Pancreas (tissue), 10 donors: Measurements from ENCODE around the gene NRP1. TPM values are rescaled to one million over a fixed set of nuclear protein-coding genes. Genes with fewer than 3 reads are reported as not detected.

Source experiments
- ATAC-seq, 4 donors: fragments of 200-7000 bp; cut with Tn5 transposase; one replicate each; pipeline versions ENCODE4 v1.8.0 to v1.9.1; 2020; ENCODE audit warnings: mild to moderate bottlenecking in 4 of 4, moderate library complexity in 4 of 4
- DNase-seq, 6 donors: peaks; one replicate each; pipeline ENCODE4 v3.0.0-alpha.2; 2020
- FAIRE-seq: peaks from 2 replicates; lab custom pipeline; 2012; peaks lifted over from hg19 to GRCh38; lab: Jason Lieb, UNC
- H3K27ac ChIP-seq, 4 donors: fragments of 200-600 bp; sonication (generic); 1 replicate in 3 of 4; 2 replicates in 1 of 4; pipeline versions ENCODE4 v1.5.0 to v1.8.0; 2020
- H3K27me3 ChIP-seq, 4 donors: fragments of 200-600 bp; one replicate each; pipeline ENCODE4 v1.8.0; 2021
- H3K36me3 ChIP-seq, 3 donors: fragments of 200-600 bp; sonication (generic) in 1 of 3; one replicate each; pipeline versions ENCODE4 v1.5.0 to v1.8.0; 2020 to 2021
- H3K4me1 ChIP-seq, 3 donors: fragments of 200-600 bp; one replicate each; pipeline ENCODE4 v1.8.0; 2021
- H3K4me3 ChIP-seq, 4 donors: fragments of 200-600 bp; sonication (generic) in 2 of 4; one replicate each; pipeline versions ENCODE4 v1.5.0 to v1.8.0; 2020 to 2021
- H3K9me3 ChIP-seq, 4 donors: fragments of 200-600 bp; one replicate each; pipeline ENCODE4 v1.8.0; 2021
- CTCF ChIP-seq, 4 donors: fragments of 200-600 bp; sonication (generic) in 3 of 4; IDR thresholded peaks; one replicate each; pipeline versions ENCODE4 v1.5.0 to v1.8.0; 2021; ENCODE audit warnings: antibody characterized with exemption in 4 of 4
- WGBS, 2 donors: extraction: QIAGEN DNeasy Blood & Tissue Kit; methylation state at CpG; one replicate each; pipeline ENCODE4 v1.1.7; 2013; 5-methylcytosine and 5-hydroxymethylcytosine counted together
- intact Hi-C, 3 donors: fragments of 100-400 bp; cut with DNase I; formaldehyde crosslinking; loops; one replicate each; pipeline versions ENCODE4 v1.11.1 to v1.14.2; 2022
- polyA plus RNA-seq, 2 donors: library from polyadenylated mRNA; stranded (reverse); fragments of 200-250 nt; gene quantifications; one replicate each; pipeline ENCODE4 v1.2.3, GENCODE V29; 2013
- total RNA-seq, 6 donors: library from RNA; stranded (reverse); fragmentation: NEBNext Ultra II Directional in 4 of 6; extraction: Animal tissue kit (Norgen Biotek cat#: 25700) in 4 of 6; gene quantifications; one replicate each; pipeline versions ENCODE4 v1.2.1 to v1.2.4, GENCODE V29; 2021 to 2023
- donor health status: healthy with polysubstance abuse.
- donor health status: DM: no; HTN: no; CAD: no; lungs with moderate emphysema.
- donor health status: DM: no; HTN: no; CAD: no.
- donor health status: control.
- donor health status: control.
- donor health status: Bipolar disorder and iron deficiency.
- donor health status: DM: yes; HTN: yes; CAD: no.
- donor health status: DM: no; HTN: no; CAD: no.
- donor health status: DM: no; HTN: no; CAD: no.
- donor health status: DM: yes; HTN: yes; CAD: no.

Gene NRP1
- total and polyA plus RNA-seq, 8 donors: 12.0 to 56.4 (median 28.4) TPM

- no peak for TF ChIP-seq CTCF (IDR thresholded peaks at IDR 0.05)
- H3K9me3 ChIP-seq: no peaks in the 10 kb centered on the region
- ATAC-seq: no peak
- FAIRE-seq: no peak
- no peak for DNase-seq
- no peak overlapping the region for H3K4me3 ChIP-seq
- no peaks in the 10 kb centered on the region for H3K4me1 ChIP-seq
- H3K27ac ChIP-seq: no peak overlapping the region
- no peaks in the 10 kb centered on the region for H3K36me3 ChIP-seq
- intact Hi-C loops: no loop called here
- no peaks in the 10 kb centered on the region for H3K27me3 ChIP-seq
- 85 to 90% methylated on average over 3 of the region's 3 CpGs for WGBS, 2 donors
Measured at GRCh38 chr10:33352175-33352574, 17.7 kb upstream of the NRP1 start.

- no peak for ATAC-seq
- no peaks in the 10 kb centered on the region for H3K9me3 ChIP-seq
- H3K27ac ChIP-seq: no peak overlapping the region
- H3K4me1 ChIP-seq: no peaks in the 10 kb centered on the region
- 66 to 70% methylated on average over 2 of the region's 2 CpGs for WGBS, 2 donors
- H3K27me3 ChIP-seq: no peaks in the 10 kb centered on the region
- no peak for TF ChIP-seq CTCF (IDR thresholded peaks at IDR 0.05)
- H3K36me3 ChIP-seq: no peaks in the 10 kb centered on the region
- no peak overlapping the region for H3K4me3 ChIP-seq
- no peak for DNase-seq
- intact Hi-C loops: no loop called here
- no peak for FAIRE-seq
Measured at GRCh38 chr10:33350041-33350440, 15.6 kb upstream of the NRP1 start.

DNA sequence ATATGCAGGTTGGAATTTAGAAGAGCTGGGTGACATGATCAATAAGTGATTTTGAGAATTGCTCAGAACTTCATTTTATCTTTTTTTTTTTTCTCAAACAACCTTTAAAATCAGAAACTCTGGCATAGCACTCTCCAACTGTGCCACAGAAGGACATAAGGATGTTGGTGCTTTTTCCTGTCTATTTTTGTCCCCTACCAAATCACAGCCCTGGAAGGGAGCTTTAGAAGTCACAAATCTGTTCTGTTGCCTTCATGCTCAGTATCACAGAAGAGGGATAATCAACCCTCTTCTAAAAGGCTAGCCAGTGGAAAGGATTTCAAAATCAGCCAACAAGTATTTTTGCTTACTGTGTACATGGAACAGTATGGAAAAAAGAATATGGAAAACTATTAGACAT lies 14.8 kb upstream of the NRP1 start:
- no peak for FAIRE-seq
- Histone ChIP-seq H3K27ac (no peak overlapping the region), H3K4me1 (no peaks in the 10 kb centered on the region), H3K36me3 (no peaks in the 10 kb centered on the region), H3K4me3 (no peak overlapping the region), H3K27me3 (no peaks in the 10 kb centered on the region), H3K9me3 (no peaks in the 10 kb centered on the region)
- ATAC-seq: no peak
- no peak for DNase-seq
- no peak for TF ChIP-seq CTCF (IDR thresholded peaks at IDR 0.05)
- intact Hi-C loops: no loop called here

DNA sequence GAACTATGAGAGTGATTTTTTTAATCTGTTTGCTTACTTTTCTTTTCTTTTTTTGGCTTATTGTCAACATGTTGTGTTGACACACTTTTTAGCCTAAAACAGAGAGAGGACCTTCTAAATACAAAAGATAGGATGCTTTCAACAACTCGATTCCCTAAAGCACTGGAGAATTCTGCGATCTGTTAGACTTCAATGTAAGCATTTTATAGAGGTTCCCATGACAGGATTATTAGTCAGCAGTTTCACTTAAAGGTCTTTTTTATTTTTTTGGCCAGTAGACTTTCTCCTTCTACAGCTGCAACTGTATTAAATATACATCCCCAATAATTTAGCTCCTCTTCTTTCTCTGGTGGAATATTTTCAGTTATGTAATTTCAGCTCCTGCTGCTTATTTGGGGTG lies 12.7 kb upstream of the NRP1 start:
- no peak for ATAC-seq
- WGBS, 2 donors: 83 to 89% methylated on average over 2 of the region's 2 CpGs
- DNase-seq: no peak

DNA sequence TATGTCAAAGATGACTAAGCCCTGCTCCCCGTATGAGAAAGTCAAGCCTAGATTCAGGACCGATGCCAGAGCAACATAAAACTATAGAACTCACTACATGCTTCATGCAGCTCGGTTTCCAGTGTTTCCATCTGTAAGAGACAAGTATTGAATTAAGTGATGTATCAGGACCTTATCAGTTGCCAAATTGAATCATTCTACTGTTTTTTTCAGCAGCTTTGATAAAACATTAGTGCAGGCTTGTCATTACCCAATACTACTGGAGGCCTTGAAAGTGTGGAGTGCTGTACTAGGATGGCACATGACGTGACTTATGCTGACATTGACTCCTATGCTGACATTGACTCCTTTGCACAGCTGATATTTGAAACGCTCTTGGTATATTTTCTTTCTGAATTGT lies 10.8 kb upstream of the NRP1 start:
- Histone ChIP-seq H3K27me3 (no peaks in the 10 kb centered on the region), H3K36me3 (no peaks in the 10 kb centered on the region), H3K27ac (no peak overlapping the region), H3K9me3 (no peaks in the 10 kb centered on the region), H3K4me1 (peaks cover 0 to 7% (median 0%) of the 10 kb centered on the region in 3 donors), H3K4me3 (no peak overlapping the region)
- TF ChIP-seq CTCF (IDR thresholded peaks at IDR 0.05): no peak
- WGBS, 2 donors: 83 to 93% methylated on average over 5 of the region's 5 CpGs
- intact Hi-C loops: no loop called here
- ATAC-seq (no peak), DNase-seq (no peak), FAIRE-seq (no peak)

More for the DNA sequence above, 12.7 kb upstream of the NRP1 start:
- FAIRE-seq: no peak
- Histone ChIP-seq H3K9me3 (no peaks in the 10 kb centered on the region), H3K4me3 (no peak overlapping the region), H3K36me3 (no peaks in the 10 kb centered on the region), H3K27ac (no peak overlapping the region), H3K27me3 (no peaks in the 10 kb centered on the region), H3K4me1 (no peaks in the 10 kb centered on the region)
- no peak for TF ChIP-seq CTCF (IDR thresholded peaks at IDR 0.05)
- intact Hi-C loops: no loop called here
